ENCODE measurements around the gene CA9.

Gene CA9

DNA sequence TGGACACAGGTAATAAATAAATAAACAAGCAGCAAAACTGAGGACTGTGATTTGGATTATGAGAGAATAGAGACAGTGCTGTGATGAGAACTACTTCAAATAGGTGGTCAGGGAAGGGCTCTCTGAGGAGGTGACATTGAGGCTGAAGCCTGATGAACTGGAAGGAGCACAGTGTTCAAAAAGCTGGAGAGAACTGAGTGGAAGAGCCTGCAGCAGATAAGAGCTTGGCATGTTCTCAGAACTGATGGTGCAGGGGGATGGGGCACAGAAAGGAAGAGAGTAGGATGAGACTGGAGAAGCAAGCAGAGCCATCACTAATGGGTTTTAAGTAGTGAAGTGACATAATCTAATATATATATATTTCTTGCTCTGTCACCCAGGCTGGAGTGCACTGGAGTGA is 27.2 kb downstream of the CA9 start:
- Histone ChIP-seq H3K79me2 (ENCODE audit: control insufficient read depth, insufficient read depth, low read length, poor library complexity) (no peaks in the 10 kb centered on the region), H2BK12ac (ENCODE audit: low read length) (no peak overlapping the region), H3K27ac (ENCODE audit: low read depth, low read length) (no peak overlapping the region), H3K27me3 (ENCODE audit: insufficient read depth, low read length) (no peaks in the 10 kb centered on the region), H3K4ac (ENCODE audit: low read depth, low read length) (no peak overlapping the region), H2AK5ac (ENCODE audit: low read length) (no peak overlapping the region), H3K14ac (ENCODE audit: low read length) (no peak overlapping the region), H4K12ac (ENCODE audit: low read depth, low read length) (no peak overlapping the region), H3K79me1 (ENCODE audit: low read length) (no peaks in the 10 kb centered on the region), H3K23ac (ENCODE audit: low read length) (no peak overlapping the region), H3K9ac (ENCODE audit: low read length) (no peak overlapping the region), H2BK5ac (ENCODE audit: low read depth, low read length, poor library complexity) (no peak overlapping the region), H2AFZ (ENCODE audit: insufficient read depth, low read length, poor library complexity) (no peak overlapping the region), H3K4me3 (ENCODE audit: low read depth, low read length) (no peak overlapping the region), H4K91ac (ENCODE audit: low read depth, low read length) (no peak overlapping the region), H2BK120ac (ENCODE audit: insufficient read depth, low read length, poor library complexity) (no peak overlapping the region), H3K18ac (ENCODE audit: low read length) (no peak overlapping the region), H3K9me3 (ENCODE audit: insufficient read depth, low read depth, low read length) (peaks cover 3% of the 10 kb centered on the region), H3K4me1 (ENCODE audit: control insufficient read depth in 1 of 2, insufficient read depth in 2 of 2, low read length in 2 of 2) (no peaks in the 10 kb centered on the region), H3K36me3 (ENCODE audit: control insufficient read depth in 1 of 2, insufficient read depth in 2 of 2, low read length in 2 of 2) (peaks cover 78 to 93% of the 10 kb centered on the region in 2 experiments), H4K8ac (ENCODE audit: low read depth, low read length) (no peak overlapping the region), H3K4me2 (ENCODE audit: low read length) (no peak overlapping the region)
- no peak for DNase-seq

DNA sequence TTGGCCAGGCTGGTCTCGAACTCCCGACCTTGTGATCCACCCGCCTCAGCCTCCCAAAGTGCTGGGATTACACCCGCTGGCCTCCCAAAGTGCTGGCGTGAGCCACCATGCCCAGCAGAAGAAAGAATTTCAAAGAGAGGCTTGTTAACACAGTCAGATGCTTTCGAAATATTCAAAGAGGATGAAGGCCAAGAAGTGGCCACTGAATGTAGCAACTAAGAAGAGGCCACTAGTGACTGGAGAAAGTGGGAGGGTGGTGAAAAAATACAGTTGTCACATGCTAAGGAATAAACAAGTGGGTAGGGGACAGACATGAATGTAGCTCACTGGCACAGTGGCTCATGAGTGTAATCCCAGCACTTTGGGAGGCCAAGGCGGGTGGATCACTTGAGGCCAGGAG is 29.0 kb downstream of the CA9 start:
- no peak overlapping the region for H4K12ac ChIP-seq (ENCODE audit: low read depth, low read length)
- no peak overlapping the region for H2AK5ac ChIP-seq (ENCODE audit: low read length)
- H3K9me3 ChIP-seq (ENCODE audit: insufficient read depth, low read depth, low read length), result peaks cover 1% of the 10 kb centered on the region
- no peak overlapping the region for H2BK120ac ChIP-seq (ENCODE audit: insufficient read depth, low read length, poor library complexity)
- no peak overlapping the region for H2AFZ ChIP-seq (ENCODE audit: insufficient read depth, low read length, poor library complexity)
- no peaks in the 10 kb centered on the region for H3K79me1 ChIP-seq (ENCODE audit: low read length)
- no peak overlapping the region for H3K4me3 ChIP-seq (ENCODE audit: low read depth, low read length)
- no peak overlapping the region for H3K27ac ChIP-seq (ENCODE audit: low read depth, low read length)
- no peak overlapping the region for H3K18ac ChIP-seq (ENCODE audit: low read length)
- no peak overlapping the region for H3K4ac ChIP-seq (ENCODE audit: low read depth, low read length)
- no peak overlapping the region for H3K23ac ChIP-seq (ENCODE audit: low read length)
- no peaks in the 10 kb centered on the region for H3K27me3 ChIP-seq (ENCODE audit: insufficient read depth, low read length)
- no peak overlapping the region for H4K8ac ChIP-seq (ENCODE audit: low read depth, low read length)
- no peak overlapping the region for H4K91ac ChIP-seq (ENCODE audit: low read depth, low read length)
- no CpG with 5 or more reads among the region's 7 CpGs for WGBS (ENCODE audit: extremely low coverage, insufficient coverage, insufficient read length)
- H3K9ac ChIP-seq (ENCODE audit: low read length), result no peak overlapping the region
- peaks cover 84 to 93% of the 10 kb centered on the region in 2 experiments for H3K36me3 ChIP-seq (ENCODE audit: control insufficient read depth in 1 of 2, insufficient read depth in 2 of 2, low read length in 2 of 2)
- H3K4me2 ChIP-seq (ENCODE audit: low read length), result no peak overlapping the region
- H2BK5ac ChIP-seq (ENCODE audit: low read depth, low read length, poor library complexity), result no peak overlapping the region
- H2BK12ac ChIP-seq (ENCODE audit: low read length), result no peak overlapping the region
- H3K4me1 ChIP-seq (ENCODE audit: control insufficient read depth in 1 of 2, insufficient read depth in 2 of 2, low read length in 2 of 2), result no peaks in the 10 kb centered on the region
- no peak for DNase-seq
- H3K14ac ChIP-seq (ENCODE audit: low read length), result no peak overlapping the region
- H3K79me2 ChIP-seq (ENCODE audit: control insufficient read depth, insufficient read depth, low read length, poor library complexity), result no peaks in the 10 kb centered on the region

DNA sequence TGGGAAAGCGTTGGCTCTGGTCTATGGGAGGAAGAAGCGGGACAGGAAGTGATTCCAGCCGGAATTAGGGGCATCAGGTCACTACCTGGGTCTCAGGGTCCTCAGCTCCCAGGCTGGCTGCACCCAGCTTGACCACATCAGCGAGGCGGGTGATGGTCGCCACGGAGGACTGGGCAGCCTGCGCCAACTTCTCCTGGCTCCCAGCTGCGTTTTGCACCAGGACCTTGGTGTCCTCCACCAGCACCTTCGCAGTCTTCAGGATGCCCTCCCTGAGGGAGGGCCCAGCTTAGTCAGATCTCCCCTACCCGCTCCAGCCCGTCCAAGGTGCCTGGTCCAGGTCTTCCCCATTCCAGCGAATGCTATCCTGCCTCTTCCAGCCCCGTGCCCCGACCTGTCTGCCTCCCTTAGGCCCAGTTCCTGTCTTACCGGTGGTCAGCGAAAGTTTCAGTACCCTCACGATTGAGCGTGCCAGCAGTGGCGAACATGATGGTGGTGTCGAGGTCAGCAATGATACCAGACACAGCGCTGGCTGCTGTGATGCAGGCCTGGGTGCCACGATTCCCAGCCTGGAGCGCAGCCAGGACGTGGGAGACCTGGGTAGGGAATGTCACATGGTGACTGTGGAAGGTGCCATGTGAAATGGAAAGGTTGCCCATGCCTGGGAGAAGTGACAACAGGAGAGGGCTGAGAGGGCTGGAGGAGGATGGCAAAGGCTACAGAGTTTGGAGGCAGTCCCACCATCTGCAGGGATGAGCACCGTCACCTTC is 30.4 kb downstream of the CA9 start:
- Histone ChIP-seq H3K4me3 (ENCODE audit: low read depth, low read length) (no peak overlapping the region), H3K23ac (ENCODE audit: low read length) (no peak overlapping the region), H2BK120ac (ENCODE audit: insufficient read depth, low read length, poor library complexity) (no peak overlapping the region), H3K14ac (ENCODE audit: low read length) (no peak overlapping the region), H2AFZ (ENCODE audit: insufficient read depth, low read length, poor library complexity) (no peak overlapping the region), H3K4me1 (ENCODE audit: control insufficient read depth in 1 of 2, insufficient read depth in 2 of 2, low read length in 2 of 2) (no peaks in the 10 kb centered on the region), H3K4me2 (ENCODE audit: low read length) (no peak overlapping the region), H3K36me3 (ENCODE audit: control insufficient read depth in 1 of 2, insufficient read depth in 2 of 2, low read length in 2 of 2) (peaks cover 77 to 86% of the 10 kb centered on the region in 2 experiments), H3K27me3 (ENCODE audit: insufficient read depth, low read length) (no peaks in the 10 kb centered on the region), H3K79me1 (ENCODE audit: low read length) (no peaks in the 10 kb centered on the region), H3K18ac (ENCODE audit: low read length) (no peak overlapping the region), H3K79me2 (ENCODE audit: control insufficient read depth, insufficient read depth, low read length, poor library complexity) (no peaks in the 10 kb centered on the region), H4K12ac (ENCODE audit: low read depth, low read length) (no peak overlapping the region), H4K8ac (ENCODE audit: low read depth, low read length) (no peak overlapping the region), H3K27ac (ENCODE audit: low read depth, low read length) (no peak overlapping the region), H2AK5ac (ENCODE audit: low read length) (no peak overlapping the region), H3K9ac (ENCODE audit: low read length) (no peak overlapping the region), H2BK12ac (ENCODE audit: low read length) (no peak overlapping the region), H3K9me3 (ENCODE audit: insufficient read depth, low read depth, low read length) (peaks cover 1% of the 10 kb centered on the region), H4K91ac (ENCODE audit: low read depth, low read length) (no peak overlapping the region), H2BK5ac (ENCODE audit: low read depth, low read length, poor library complexity) (no peak overlapping the region), H3K4ac (ENCODE audit: low read depth, low read length) (no peak overlapping the region)
- WGBS (ENCODE audit: extremely low coverage, insufficient coverage, insufficient read length), result no CpG with 5 or more reads among the region's 26 CpGs
- DNase-seq, result no peak

DNA sequence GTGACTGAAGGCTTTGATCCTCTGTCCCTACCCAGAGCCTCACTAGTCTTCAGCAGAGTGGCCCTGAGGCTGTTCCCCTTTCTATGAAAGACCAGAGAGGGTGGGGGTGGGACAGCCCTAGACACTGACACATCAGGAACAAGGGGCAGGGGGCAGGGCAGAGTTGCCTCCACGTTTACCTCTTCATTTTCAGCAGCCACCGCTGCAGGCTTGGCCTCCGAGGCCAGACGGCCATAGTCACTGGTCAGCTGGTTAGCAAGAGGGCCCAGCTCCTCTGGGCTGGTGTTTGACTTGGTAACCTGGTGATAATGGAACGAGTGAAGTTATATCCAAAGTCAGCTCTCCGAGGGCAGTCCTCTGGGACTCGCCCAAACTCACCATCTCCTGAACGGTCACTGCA is 31.6 kb downstream of the CA9 start:
- Histone ChIP-seq H3K4ac (ENCODE audit: low read depth, low read length) (no peak overlapping the region), H3K4me1 (ENCODE audit: control insufficient read depth in 1 of 2, insufficient read depth in 2 of 2, low read length in 2 of 2) (no peaks in the 10 kb centered on the region), H4K8ac (ENCODE audit: low read depth, low read length) (no peak overlapping the region), H3K9ac (ENCODE audit: low read length) (no peak overlapping the region), H3K36me3 (ENCODE audit: control insufficient read depth in 1 of 2, insufficient read depth in 2 of 2, low read length in 2 of 2) (peaks cover 68 to 80% of the 10 kb centered on the region in 2 experiments), H2BK5ac (ENCODE audit: low read depth, low read length, poor library complexity) (no peak overlapping the region), H4K12ac (ENCODE audit: low read depth, low read length) (no peak overlapping the region), H3K14ac (ENCODE audit: low read length) (no peak overlapping the region), H3K4me3 (ENCODE audit: low read depth, low read length) (no peak overlapping the region), H2BK120ac (ENCODE audit: insufficient read depth, low read length, poor library complexity) (no peak overlapping the region), H3K23ac (ENCODE audit: low read length) (no peak overlapping the region), H3K18ac (ENCODE audit: low read length) (no peak overlapping the region), H4K91ac (ENCODE audit: low read depth, low read length) (no peak overlapping the region), H3K79me1 (ENCODE audit: low read length) (no peaks in the 10 kb centered on the region), H3K9me3 (ENCODE audit: insufficient read depth, low read depth, low read length) (peaks cover 1% of the 10 kb centered on the region), H2BK12ac (ENCODE audit: low read length) (no peak overlapping the region), H3K27ac (ENCODE audit: low read depth, low read length) (no peak overlapping the region), H3K27me3 (ENCODE audit: insufficient read depth, low read length) (no peaks in the 10 kb centered on the region), H3K79me2 (ENCODE audit: control insufficient read depth, insufficient read depth, low read length, poor library complexity) (no peaks in the 10 kb centered on the region), H2AK5ac (ENCODE audit: low read length) (no peak overlapping the region), H3K4me2 (ENCODE audit: low read length) (no peak overlapping the region), H2AFZ (ENCODE audit: insufficient read depth, low read length, poor library complexity) (no peak overlapping the region)
- no peak for DNase-seq
- no CpG with 5 or more reads among the region's 8 CpGs for WGBS (ENCODE audit: extremely low coverage, insufficient coverage, insufficient read length)
